HEK293T (cell line): ENCODE results near the gene TRIM2.

ENCODE experiments used
- BHLHE40 ChIP-seq: fragments of 450-650 bp; IDR thresholded peaks from 2 replicates; pipeline ENCODE4 v1.6.1; 2016; ENCODE audit warnings: mild to moderate bottlenecking, moderate library complexity, borderline replicate concordance
- FOXA1 ChIP-seq: fragments of 450-650 bp; IDR thresholded peaks from 2 replicates; pipeline ENCODE4 v1.6.1; 2016; ENCODE audit warnings: mild to moderate bottlenecking
- L3MBTL2 ChIP-seq: fragments of 450-650 bp; conservative IDR thresholded peaks from 2 replicates; pipeline ENCODE4 v1.6.1; 2016; ENCODE audit warnings: mild to moderate bottlenecking
- NFRKB ChIP-seq: fragments of 450-650 bp; IDR thresholded peaks from 2 replicates; pipeline ENCODE4 v1.6.1; 2016; ENCODE audit warnings: mild to moderate bottlenecking, moderate library complexity
- SUZ12 ChIP-seq: fragments of 450-650 bp; IDR thresholded peaks from 2 replicates; pipeline ENCODE4 v1.6.1; 2016; ENCODE audit warnings: mild to moderate bottlenecking

GRCh38 chr4:153364061-153364460, 159.8 kb downstream of the TRIM2 start:
- TF ChIP-seq NFRKB (no peak), SUZ12 (no peak), BHLHE40 (no peak), FOXA1 (no peak), L3MBTL2 (no peak)
